GM18870 (cell line): ENCODE data around the gene CHRDL1.

ENCODE experiments used
- ATAC-seq: cut with Tn5 transposase; IDR thresholded peaks from one replicate; pipeline ENCODE4 v1.9.1; 2021; ENCODE audit warnings: moderate library complexity; ENCODE audit not compliant: unreplicated experiment

CHRDL1 gene

DNA sequence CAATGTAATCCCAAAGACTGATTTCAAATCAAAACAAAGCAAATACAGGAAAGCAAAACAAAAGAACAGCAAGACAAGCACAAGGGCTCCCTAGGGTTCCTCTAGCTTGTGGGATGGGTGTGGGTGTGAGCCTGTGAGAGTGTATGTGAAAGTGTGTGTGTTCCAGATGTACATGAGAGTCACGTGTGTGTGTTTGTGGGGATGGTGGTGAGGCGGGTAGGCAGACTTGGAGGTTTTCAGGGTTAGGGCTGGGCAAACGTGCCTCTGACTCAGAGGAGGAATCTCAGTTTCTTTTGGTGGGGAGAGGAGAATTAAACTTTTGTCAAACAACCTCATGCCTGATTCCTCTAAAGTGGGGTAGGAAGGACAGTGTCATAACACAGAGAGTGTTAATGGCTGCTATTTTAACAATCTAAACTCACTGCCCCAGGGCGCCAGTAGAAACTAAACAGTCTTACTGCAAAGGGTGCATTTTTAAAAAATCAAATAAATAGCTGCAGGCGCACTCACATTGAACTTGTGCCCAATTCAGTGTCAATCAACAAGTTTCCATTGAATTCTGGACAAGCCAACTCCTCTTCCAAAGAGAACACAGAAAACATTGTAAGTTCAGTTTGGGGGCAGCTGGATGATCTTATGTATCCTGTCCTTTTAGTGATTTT is 51.8 kb downstream of the CHRDL1 start:
- ATAC-seq = peak; percentile 73

DNA sequence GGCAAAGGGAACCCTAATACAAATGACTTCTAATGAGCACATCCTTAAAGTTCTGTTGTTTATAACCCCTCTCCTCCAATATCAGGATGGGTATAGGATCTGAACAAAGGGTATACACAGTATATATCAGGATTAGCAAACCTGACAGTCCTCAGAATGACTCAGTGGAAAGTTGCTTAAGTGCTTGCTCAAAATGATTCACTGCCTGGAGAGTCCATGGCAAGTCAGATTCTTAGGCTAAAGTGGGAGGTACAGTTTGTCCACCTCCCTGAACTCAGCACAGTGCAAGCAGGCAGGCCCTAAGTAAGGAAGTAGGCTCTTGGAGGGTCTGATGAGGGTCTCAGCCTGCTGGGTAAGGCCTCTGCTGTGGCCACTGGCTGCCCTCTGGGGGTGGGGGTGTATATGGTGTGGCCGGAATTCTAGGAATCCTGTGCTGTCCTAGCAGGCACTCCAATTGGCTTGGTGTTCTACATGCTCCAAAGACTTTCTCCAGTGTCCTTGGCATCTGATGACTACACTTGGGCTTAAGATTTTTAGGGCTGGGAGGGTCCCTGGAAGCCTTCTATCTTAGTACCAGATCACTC is 54.3 kb downstream of the CHRDL1 start:
- ATAC-seq = no peak

GRCh38 chrX:110734894-110735541 is 60.6 kb downstream of the CHRDL1 start:
- no peak for ATAC-seq

DNA sequence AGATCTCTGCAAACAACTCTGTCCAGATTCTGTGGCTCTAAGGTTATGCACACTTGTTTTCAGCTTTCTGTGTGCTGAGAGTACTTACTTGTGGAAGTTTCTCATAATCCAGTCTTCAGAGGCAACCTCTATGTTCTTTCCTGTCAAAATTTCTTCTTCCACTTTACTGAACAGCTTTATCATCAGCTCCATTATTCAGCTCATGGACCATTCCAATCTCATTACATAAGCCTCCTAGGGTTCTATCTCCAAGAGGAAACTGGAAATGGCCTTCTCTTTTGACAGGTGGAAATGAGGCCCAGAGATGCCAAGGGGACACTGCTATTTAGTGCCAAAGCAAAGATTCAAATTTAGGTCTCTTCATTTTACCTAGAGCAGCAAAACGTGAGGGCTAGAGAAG is 61.3 kb downstream of the CHRDL1 start:
- no peak for ATAC-seq

GRCh38 chrX:110733166-110733565 is 62.5 kb downstream of the CHRDL1 start:
- no peak for ATAC-seq

DNA sequence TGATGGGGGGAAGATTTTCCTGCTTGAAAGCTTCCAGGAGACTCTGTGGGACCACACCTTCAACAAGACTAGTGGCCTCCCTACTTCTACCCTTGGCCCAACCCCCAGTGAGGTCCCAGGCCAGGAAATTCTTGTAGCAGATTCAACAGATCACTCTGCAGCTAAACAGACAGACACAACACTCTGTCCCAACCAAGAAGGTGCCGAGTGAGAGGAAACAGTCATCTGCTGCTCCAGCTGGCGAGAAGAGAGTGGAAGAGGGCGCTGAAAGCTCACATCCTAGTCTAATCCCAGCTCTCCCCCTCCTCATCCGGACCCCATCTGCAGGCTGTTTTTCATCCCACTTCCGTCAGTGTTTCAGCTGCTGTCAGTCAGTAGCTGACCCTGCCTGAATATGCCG is 63.4 kb downstream of the CHRDL1 start:
- no peak for ATAC-seq

DNA sequence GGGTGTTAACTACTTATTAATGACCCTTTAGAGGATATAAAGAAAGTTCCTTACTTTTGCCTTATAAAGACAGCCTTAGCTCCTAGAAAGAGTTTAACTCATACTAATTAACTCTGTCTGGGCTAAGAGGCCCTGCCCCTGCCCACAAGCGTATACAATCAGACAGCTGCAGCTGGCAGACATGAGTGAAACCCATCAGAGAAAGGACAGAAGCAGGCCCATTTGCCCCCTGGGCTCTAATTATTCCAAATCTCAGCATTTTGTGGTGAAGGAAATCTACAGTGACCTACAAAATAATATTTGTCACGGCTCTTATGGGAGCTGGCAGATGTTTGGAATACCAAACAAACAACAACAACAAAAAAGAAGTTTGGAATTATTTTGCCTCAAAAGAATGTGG is 71.8 kb downstream of the CHRDL1 start:
- no peak for ATAC-seq

GRCh38 chrX:110722135-110722534 is 73.5 kb downstream of the CHRDL1 start:
- ATAC-seq = no peak

DNA sequence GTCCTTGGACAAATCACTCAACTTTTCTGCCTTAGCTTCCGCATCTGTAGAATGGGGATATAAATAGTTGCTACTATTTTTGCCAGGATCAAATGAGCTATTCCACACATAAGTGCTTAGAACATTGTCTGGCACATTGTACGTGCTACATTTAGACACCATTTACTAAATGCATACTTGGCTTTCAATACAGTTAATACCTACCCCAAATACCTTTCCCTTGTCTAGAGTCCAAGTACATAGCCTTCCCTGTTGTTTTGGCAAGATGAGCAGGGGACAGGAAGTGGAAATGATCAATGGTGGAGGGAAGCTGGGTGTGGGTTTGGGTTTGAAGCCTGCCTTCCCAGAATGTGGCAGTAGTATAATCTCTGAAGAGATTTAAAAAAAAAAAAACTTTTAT is 82.0 kb downstream of the CHRDL1 start:
- ATAC-seq = no peak

- ATAC-seq = no peak
These were observed 89.2 kb downstream of the CHRDL1 start for GRCh38 chrX:110706446-110706845.

DNA sequence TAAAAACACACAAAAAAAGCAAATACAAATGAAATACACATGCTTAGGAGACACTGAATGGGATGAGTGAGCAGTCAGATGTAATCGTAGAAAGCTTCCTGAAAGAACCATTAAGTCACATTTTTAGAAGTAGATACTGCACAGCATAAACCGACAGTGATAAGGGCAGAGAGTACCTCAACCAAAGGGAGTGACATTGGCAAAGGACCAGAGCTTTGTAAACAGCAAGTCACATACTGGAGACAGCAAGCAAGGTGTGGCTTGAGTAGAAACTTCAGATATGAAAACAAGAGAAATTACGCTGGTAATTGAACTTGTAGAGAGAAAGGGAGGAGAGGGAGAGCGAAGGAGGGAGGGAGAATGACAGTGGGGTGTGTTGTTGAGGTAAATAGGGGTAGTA is 92.0 kb downstream of the CHRDL1 start:
- no peak for ATAC-seq

GRCh38 chrX:110699109-110699508 is 96.5 kb downstream of the CHRDL1 start:
- peak; percentile 23 for ATAC-seq

DNA sequence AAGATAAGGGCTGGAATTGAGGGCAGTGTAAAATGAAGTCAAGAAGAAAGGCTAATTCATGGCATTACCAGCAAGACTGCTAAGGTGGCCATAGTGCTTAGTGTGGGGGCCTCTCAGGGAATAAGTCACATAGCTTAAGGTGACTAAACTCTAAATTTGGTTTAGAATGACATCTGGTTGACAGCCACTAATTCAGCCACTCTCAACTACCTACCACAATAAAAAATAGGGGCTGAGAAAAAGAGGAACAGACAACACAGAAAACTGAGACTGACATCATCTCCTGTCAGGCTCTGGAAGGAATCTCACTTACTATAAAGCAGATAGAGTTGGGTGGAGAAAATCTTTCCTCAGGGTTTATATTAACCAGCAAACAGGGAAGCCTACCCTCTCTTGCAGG is 96.9 kb downstream of the CHRDL1 start:
- ATAC-seq = peak; percentile 92

DNA sequence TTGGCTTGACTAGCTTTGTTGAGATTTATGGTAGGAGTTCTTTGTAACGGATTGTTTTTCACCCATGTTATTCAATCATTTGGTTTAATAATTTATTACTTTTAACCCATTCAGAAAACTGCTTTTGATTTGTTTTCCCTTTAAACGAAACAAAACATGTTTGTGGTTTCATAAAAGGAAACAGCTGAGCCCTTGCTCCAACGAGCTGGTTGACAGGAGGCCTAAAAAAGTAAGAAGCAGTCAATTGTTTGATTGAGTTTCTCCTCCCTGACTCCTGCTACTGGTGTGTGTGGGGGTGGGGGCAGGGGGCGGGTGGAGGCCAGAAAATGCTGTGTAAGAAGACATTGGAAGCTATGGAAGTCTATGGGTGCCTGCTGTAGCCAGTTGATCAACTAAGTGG is 102.8 kb downstream of the CHRDL1 start:
- no peak for ATAC-seq

DNA sequence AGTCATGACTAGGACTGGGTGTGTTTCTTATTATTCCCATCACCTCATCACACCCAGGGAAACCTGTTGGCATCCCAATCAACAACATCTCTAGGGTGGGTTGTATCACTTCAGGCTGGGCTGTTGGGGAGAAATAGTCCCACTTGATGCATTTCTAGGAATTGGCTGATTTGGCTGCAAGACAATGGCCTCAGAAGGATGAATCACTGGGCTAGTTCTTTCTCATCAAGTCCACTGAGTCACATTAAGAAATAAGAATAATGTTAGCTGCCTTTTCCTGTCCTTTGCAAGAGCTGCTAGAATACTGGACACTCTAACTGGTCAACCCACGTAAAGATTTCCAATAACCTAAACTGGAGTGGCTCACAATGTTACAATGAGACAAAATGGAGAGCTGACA is 104.2 kb downstream of the CHRDL1 start:
- no peak for ATAC-seq

DNA sequence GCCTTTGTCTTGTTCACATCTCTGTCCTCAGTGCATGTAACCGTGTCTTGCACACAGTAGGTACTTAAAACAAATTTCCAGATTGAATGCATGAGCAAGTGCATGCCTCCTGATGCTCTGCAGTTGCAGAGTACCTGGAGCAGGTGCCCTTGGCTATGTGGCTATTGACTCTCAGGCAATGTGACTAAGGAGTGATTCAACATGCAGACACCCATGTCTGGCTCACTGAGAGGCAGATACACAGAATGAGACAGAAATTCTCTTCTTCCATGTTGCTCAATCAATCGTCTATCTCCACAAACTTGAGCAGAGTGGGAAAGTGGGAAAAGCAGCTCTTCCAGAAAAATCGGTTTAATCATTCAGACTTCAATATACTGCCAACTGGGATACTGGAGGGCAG is 111.0 kb downstream of the CHRDL1 start:
- no peak for ATAC-seq

GRCh38 chrX:110683925-110684324 is 111.7 kb downstream of the CHRDL1 start:
- no peak for ATAC-seq

- ATAC-seq = no peak
These were observed 117.0 kb downstream of the CHRDL1 start for GRCh38 chrX:110678591-110678990.

- ATAC-seq = no peak
These were observed 119.7 kb downstream of the CHRDL1 start for GRCh38 chrX:110675886-110676285.

GRCh38 chrX:110671068-110671803 is 124.4 kb downstream of the CHRDL1 start:
- ATAC-seq = peak; percentile 98

GRCh38 chrX:110669572-110669971 is 126.0 kb downstream of the CHRDL1 start:
- no peak for ATAC-seq

DNA sequence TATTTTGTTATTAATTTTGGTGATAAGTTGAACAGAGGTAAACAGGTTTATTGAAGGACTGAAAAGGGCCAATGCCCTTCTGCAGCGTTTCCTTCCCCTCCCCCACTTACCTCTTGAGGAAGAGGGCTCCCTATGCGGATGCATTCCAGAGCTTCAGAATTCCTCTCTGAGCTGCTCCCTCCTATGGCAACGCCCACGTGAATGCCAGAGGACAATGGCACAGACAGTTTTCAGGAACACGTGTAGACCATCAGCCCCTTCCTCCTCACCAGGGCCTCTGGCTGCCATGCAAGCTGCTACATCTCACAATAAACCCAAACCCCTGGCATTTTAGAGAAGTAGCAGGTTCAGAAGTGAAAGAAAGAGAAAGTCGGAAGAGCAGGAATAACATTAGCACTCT is 127.9 kb downstream of the CHRDL1 start:
- no peak for ATAC-seq
